ENCODE data around the gene MYL6.

The MYL6 gene

GRCh38 chr12:56126732-56127239 is 31.4 kb upstream of the MYL6 start:
- Histone ChIP-seq H3K36me3 (ENCODE audit: control insufficient read depth in 2 of 2, insufficient read depth in 1 of 2, low read length in 2 of 2) (peaks cover 6 to 34% of the 10 kb centered on the region in 2 experiments; a peak in 2 of 3 replicates), H3K9me3 (ENCODE audit: control insufficient read depth, insufficient read depth, low read depth, low read length) (no peaks in the 10 kb centered on the region), H3K27ac (ENCODE audit: extremely low read depth, low read depth, low read length) (no peak overlapping the region), H3K4me3 (ENCODE audit: low read depth, low read length) (no peak overlapping the region), H3K4me1 (ENCODE audit: control insufficient read depth, insufficient read depth, low read length) (peaks cover 9% of the 10 kb centered on the region)
- CTCF ChIA-PET, result interaction anchor here (0.5 to 6.8 kb wide), 11 partner anchors 10 to 444 kb away, joined by 3 to 65 read pairs (median 3); partner anchors contain the start of genes COQ10A, MYL6, RNF41 and SMARCC2
- TF ChIP-seq ZNF561 (tag by site-specific recombination; IDR thresholded peaks at IDR 0.05; ENCODE audit: borderline replicate concordance) (no peak), TCF7L2 (IDR thresholded peaks at IDR 0.05; ENCODE audit: borderline replicate concordance, low read depth, low read length) (no peak), ZNF48 (tag by site-specific recombination; IDR thresholded peaks at IDR 0.05) (no peak), ZNF2 (tag by site-specific recombination; IDR thresholded peaks at IDR 0.05) (no peak), ZNF335 (tag by site-specific recombination; conservative IDR thresholded peaks at IDR 0.05) (no peak), ELK4 (IDR thresholded peaks at IDR 0.05; ENCODE audit: borderline replicate concordance, low read depth, low read length) (no peak), ZNF664 (tag by site-specific recombination; IDR thresholded peaks at IDR 0.05) (no peak), IKZF3 (tag by site-specific recombination; IDR thresholded peaks at IDR 0.05) (no peak), ZFHX2 (tag by site-specific recombination; conservative IDR thresholded peaks at IDR 0.05) (no peak), GLIS1 (tag by site-specific recombination; IDR thresholded peaks at IDR 0.05) (no peak), ZNF221 (tag by site-specific recombination; IDR thresholded peaks at IDR 0.05; ENCODE audit: borderline replicate concordance) (no peak), TRIM28 (IDR thresholded peaks at IDR 0.05; ENCODE audit: borderline replicate concordance, low read length) (no peak), ZNF548 (tag by site-specific recombination; IDR thresholded peaks at IDR 0.05) (no peak), ZNF701 (tag by site-specific recombination; IDR thresholded peaks at IDR 0.05) (no peak), ZNF10 (tag by site-specific recombination; IDR thresholded peaks at IDR 0.05) (no peak), ZXDB (tag by site-specific recombination; IDR thresholded peaks at IDR 0.05) (no peak)
- TF ChIP-seq, protein P1, sequence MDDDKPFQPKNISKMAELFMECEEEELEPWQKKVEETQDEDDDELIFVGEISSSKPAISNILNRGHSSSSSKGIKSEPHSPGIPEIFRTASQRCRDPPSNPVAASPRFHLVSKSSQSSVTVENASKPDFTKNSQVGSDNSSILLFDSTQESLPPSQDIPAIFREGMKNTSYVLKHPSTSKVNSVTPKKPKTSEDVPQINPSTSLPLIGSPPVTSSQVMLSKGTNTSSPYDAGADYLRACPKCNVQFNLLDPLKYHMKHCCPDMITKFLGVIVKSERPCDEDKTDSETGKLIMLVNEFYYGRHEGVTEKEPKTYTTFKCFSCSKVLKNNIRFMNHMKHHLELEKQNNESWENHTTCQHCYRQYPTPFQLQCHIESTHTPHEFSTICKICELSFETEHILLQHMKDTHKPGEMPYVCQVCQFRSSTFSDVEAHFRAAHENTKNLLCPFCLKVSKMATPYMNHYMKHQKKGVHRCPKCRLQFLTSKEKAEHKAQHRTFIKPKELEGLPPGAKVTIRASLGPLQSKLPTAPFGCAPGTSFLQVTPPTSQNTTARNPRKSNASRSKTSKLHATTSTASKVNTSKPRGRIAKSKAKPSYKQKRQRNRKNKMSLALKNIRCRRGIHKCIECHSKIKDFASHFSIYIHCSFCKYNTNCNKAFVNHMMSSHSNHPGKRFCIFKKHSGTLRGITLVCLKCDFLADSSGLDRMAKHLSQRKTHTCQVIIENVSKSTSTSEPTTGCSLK (tag by site-specific recombination; IDR thresholded peaks at IDR 0.05), result no peak
- TF ChIP-seq, protein P2, sequence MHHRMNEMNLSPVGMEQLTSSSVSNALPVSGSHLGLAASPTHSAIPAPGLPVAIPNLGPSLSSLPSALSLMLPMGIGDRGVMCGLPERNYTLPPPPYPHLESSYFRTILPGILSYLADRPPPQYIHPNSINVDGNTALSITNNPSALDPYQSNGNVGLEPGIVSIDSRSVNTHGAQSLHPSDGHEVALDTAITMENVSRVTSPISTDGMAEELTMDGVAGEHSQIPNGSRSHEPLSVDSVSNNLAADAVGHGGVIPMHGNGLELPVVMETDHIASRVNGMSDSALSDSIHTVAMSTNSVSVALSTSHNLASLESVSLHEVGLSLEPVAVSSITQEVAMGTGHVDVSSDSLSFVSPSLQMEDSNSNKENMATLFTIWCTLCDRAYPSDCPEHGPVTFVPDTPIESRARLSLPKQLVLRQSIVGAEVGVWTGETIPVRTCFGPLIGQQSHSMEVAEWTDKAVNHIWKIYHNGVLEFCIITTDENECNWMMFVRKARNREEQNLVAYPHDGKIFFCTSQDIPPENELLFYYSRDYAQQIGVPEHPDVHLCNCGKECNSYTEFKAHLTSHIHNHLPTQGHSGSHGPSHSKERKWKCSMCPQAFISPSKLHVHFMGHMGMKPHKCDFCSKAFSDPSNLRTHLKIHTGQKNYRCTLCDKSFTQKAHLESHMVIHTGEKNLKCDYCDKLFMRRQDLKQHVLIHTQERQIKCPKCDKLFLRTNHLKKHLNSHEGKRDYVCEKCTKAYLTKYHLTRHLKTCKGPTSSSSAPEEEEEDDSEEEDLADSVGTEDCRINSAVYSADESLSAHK (tag by site-specific recombination; IDR thresholded peaks at IDR 0.05), result no peak
- POLR2A ChIA-PET, result interaction anchor here (0.9 to 3.8 kb wide), 9 partner anchors 9 to 63 kb away, joined by 3 to 99 read pairs (median 18); partner anchors contain the start of genes MYL6B, PA2G4, RPL41 and SMARCC2

- Histone ChIP-seq H3K36me3 (ENCODE audit: control insufficient read depth in 2 of 2, insufficient read depth in 1 of 2, low read length in 2 of 2) (peaks cover 9 to 35% of the 10 kb centered on the region in 2 experiments; a peak in 2 of 3 replicates), H3K4me1 (ENCODE audit: control insufficient read depth, insufficient read depth, low read length) (peaks cover 9% of the 10 kb centered on the region), H3K27ac (ENCODE audit: extremely low read depth, low read depth, low read length) (peak overlapping the region; percentile 1; the same call in 1 of the 2 replicates), H3K4me3 (ENCODE audit: low read depth, low read length) (peak overlapping the region; percentile 21), H3K9me3 (ENCODE audit: control insufficient read depth, insufficient read depth, low read depth, low read length) (no peaks in the 10 kb centered on the region)
- POLR2A ChIA-PET, result interaction anchor here (0.6 to 3.8 kb wide), 28 partner anchors 9 to 501 kb away, joined by 3 to 99 read pairs (median 6); partner anchors contain the start of genes CNPY2, COQ10A, MYL6 and MYL6B
- CTCF ChIA-PET, result interaction anchor here (0.7 to 6.8 kb wide), 11 partner anchors 9 to 131 kb away, joined by 3 to 65 read pairs (median 4); partner anchors contain the start of genes MYL6, RPL41, SMARCC2 and ZC3H10
- TF ChIP-seq ZNF785 (tag by site-specific recombination; IDR thresholded peaks at IDR 0.05) (no peak), KLF8 (tag by site-specific recombination; IDR thresholded peaks at IDR 0.05) (no peak), WT1 (tag by site-specific recombination; IDR thresholded peaks at IDR 0.05) (no peak), ZNF211 (tag by site-specific recombination; IDR thresholded peaks at IDR 0.05; ENCODE audit: low read depth) (no peak), MZF1 (tag by site-specific recombination; IDR thresholded peaks at IDR 0.05; ENCODE audit: borderline replicate concordance) (peak; percentile 58; the same call in 1 of the 2 replicates), ZNF621 (tag by site-specific recombination; IDR thresholded peaks at IDR 0.05) (no peak), ZNF561 (tag by site-specific recombination; IDR thresholded peaks at IDR 0.05; ENCODE audit: borderline replicate concordance) (0 out of 2 replicates have a peak, but pooled peaks have one; percentile 34), ZNF76 (tag by site-specific recombination; IDR thresholded peaks at IDR 0.05; ENCODE audit: borderline replicate concordance, low read depth) (0 out of 2 replicates have a peak, but pooled peaks have one; percentile 26), ZNF501 (tag by site-specific recombination; IDR thresholded peaks at IDR 0.05) (0 out of 2 replicates have a peak, but pooled peaks have one; percentile 17)
- TF ChIP-seq, protein P3, sequence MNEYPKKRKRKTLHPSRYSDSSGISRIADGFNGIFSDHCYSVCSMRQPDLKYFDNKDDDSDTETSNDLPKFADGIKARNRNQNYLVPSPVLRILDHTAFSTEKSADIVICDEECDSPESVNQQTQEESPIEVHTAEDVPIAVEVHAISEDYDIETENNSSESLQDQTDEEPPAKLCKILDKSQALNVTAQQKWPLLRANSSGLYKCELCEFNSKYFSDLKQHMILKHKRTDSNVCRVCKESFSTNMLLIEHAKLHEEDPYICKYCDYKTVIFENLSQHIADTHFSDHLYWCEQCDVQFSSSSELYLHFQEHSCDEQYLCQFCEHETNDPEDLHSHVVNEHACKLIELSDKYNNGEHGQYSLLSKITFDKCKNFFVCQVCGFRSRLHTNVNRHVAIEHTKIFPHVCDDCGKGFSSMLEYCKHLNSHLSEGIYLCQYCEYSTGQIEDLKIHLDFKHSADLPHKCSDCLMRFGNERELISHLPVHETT (tag by site-specific recombination; IDR thresholded peaks at IDR 0.05), result 0 out of 2 replicates have a peak, but pooled peaks have one; percentile 50
These were observed 30.7 kb upstream of the MYL6 start for GRCh38 chr12:56127485-56127887.
